Naive B cell (primary cell): ENCODE results near the gene EPB41L5. TPM values are rescaled to one million over a fixed set of nuclear protein-coding genes. Genes with fewer than 3 reads are reported as not detected.

Source experiments
- ATAC-seq, 2 donors: fragments of 150-1000 bp; cut with Tn5 transposase; 2 replicates each; pipeline ENCODE4 v1.10.0; 2021; ENCODE audit warnings: low read depth in 2 of 2, mild to moderate bottlenecking in 2 of 2, moderate library complexity in 2 of 2
- DNase-seq: peaks from one replicate; pipeline ENCODE4 v3.0.0; 2022
- H3K27ac Mint-ChIP-seq, 6 donors: one replicate each; pipeline ENCODE4 v1.8.0; 2020 to 2022; ENCODE audit warnings: mild to moderate bottlenecking in 6 of 6, mixed read lengths in 6 of 6, moderate library complexity in 5 of 6, inconsistent platforms in 2 of 6
- H3K27me3 Mint-ChIP-seq, 3 donors: one replicate each; pipeline ENCODE4 v1.8.0; 2021 to 2022; ENCODE audit warnings: mixed read lengths in 3 of 3, mild to moderate bottlenecking in 1 of 3
- H3K36me3 Mint-ChIP-seq, 2 donors: one replicate each; pipeline ENCODE4 v1.8.0; 2020 to 2022; ENCODE audit warnings: mixed read lengths in 2 of 2, inconsistent platforms in 1 of 2, mild to moderate bottlenecking in 1 of 2
- H3K4me1 Mint-ChIP-seq, 3 donors: one replicate each; pipeline ENCODE4 v1.8.0; 2020 to 2022; ENCODE audit warnings: mixed read lengths in 3 of 3, inconsistent platforms in 1 of 3, mild to moderate bottlenecking in 1 of 3, moderate library complexity in 1 of 3
- H3K4me3 Mint-ChIP-seq, 8 donors: one replicate each; pipeline ENCODE4 v1.8.0; 2020 to 2022; ENCODE audit warnings: mild to moderate bottlenecking in 8 of 8, mixed read lengths in 8 of 8, moderate library complexity in 8 of 8, inconsistent platforms in 2 of 8
- H3K9me3 Mint-ChIP-seq, 7 donors: one replicate each; pipeline ENCODE4 v1.8.0; 2020 to 2022; ENCODE audit warnings: mixed read lengths in 7 of 7, mild to moderate bottlenecking in 5 of 7, inconsistent platforms in 2 of 7, moderate library complexity in 1 of 7
- polyA plus RNA-seq, 6 donors: library from polyadenylated mRNA; unstranded; fragments of 300-500 nt; fragmentation: Illumina TruSeq; gene quantifications; one replicate each; pipeline ENCODE4 v1.2.3, GENCODE V29; 2021; ENCODE audit warnings: low read depth in 6 of 6

EPB41L5 gene
- polyA plus RNA-seq, 6 donors from 2014 or later, result 5.8 to 10.2 (median 7.8) TPM

DNA sequence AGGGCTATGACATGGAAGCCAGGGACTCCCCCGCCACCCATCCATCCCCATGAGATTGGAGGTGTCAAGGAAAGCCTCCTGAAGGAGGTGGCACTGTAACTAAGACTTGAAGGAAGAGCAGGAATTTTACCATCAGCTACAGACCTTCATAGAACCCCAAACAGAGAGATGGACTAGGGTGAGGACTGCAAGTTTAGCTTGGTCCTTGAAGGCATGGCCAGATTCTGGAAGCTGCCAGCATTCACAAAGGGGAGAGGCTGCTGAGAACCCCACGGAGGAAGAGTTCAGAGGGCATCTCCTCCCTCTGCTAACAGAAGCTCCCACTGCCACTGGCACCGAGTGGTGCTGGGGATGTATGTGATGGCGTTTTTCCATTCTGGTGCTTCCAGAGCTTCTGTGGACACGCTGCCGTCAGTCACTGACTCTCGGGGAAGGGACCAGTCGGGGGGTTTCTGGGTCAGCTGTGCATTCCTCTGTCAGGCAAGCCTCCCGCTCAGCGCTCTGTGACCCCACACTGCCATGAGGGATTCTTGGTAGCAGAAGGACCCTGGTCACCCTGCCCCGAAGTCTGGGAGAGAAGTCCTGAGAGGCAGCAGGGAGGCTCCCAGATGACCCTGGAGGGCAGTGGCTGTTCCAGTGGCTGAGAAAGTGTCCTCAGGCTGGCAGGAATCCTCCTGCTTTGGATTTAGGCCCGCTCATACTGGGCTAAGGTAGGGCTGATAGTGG lies 192.2 kb downstream of the EPB41L5 start:
- H3K4me1 Mint-ChIP-seq, result peaks cover 10 to 18% (median 11%) of the 10 kb centered on the region in 3 donors
- DNase-seq (no peak), ATAC-seq (no peak)
- H3K36me3 Mint-ChIP-seq, result peaks cover 0 to 3% of the 10 kb centered on the region in 2 donors
- H3K9me3 Mint-ChIP-seq, result no peaks in the 10 kb centered on the region
- peak overlapping the region in 3 of 6 donors; percentile 4 to 69 (median 56) for H3K27ac Mint-ChIP-seq
- H3K27me3 Mint-ChIP-seq, result no peaks in the 10 kb centered on the region
- no peak overlapping the region for H3K4me3 Mint-ChIP-seq

DNA sequence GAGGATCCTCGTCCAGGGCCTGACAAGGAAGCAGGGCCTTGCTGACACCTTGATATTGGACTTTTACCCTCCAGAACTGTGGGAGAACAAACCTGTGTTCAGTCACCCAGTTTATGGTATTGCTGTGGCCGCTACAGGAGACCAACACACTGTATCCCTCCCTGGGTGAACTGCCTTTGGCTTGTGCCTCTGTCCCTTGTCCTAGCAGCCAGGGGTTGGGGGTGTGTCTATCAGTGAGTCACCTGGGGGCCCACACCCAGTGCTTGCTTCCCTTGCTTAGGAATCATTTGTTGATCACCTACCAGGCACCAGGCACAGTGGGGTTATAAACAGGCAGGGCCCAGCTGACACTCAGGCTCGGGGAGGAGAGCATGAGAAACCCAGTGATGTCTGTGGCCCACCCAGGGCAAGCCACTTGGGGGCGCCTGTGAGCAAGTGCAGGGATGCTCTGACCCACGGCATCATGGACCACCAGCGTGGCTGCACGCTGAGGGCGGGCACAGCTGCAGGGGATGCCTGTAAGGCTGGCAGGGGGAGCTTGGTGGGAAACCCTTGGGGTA lies 193.2 kb downstream of the EPB41L5 start:
- DNase-seq, result no peak
- Mint-ChIP-seq H3K4me3 (no peak overlapping the region), H3K4me1 (peaks cover 10 to 23% (median 19%) of the 10 kb centered on the region in 3 donors), H3K36me3 (no peaks in the 10 kb centered on the region), H3K27me3 (no peaks in the 10 kb centered on the region), H3K27ac (no peak overlapping the region), H3K9me3 (no peaks in the 10 kb centered on the region)
- no peak for ATAC-seq

DNA sequence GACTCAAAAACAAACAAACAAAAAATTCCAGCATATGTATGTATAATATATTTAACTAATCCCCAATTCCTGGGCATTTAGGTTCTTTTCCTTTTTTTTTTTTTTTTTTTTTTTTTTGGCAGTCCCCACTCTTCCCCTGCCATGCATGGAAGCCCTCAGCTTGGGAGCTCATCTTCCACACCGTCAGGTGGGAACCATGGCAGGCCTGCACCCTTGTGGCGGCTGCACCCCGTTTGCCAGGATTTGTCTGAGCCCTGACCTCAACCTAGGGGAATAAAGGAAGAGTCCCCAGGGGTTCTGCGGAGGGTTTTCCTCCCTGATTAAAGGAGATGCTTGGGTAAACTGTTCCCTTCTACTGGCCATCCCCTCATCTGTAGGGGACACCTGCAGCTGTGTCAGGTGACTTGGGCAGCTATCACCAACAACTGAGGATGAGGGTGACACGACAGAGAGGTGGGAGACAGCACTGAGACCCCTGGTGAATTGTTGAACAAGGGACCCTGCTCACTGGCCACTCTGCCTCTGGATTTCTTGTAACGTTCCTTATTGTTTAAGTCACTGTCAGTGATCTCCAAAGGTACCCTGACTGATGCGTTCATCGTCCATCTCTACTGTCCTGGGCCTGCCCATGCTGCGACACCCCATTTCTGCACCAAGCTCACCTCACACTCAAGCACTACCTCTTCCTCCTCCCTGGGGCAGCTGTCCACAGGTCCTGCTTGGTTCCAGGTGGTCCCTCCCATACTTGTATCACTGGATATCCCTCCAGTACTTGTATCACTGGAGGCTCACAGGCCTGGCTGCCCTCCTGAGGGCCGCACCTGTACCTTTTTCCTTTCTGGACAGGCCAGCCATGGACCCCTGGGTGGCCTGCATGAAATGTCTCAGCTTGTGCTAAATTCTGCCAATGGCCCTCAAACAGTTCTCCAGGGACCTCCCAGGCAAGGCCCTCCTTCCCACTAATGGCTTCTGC lies 195.8 kb downstream of the EPB41L5 start:
- no peak for ATAC-seq
- no peak overlapping the region for H3K4me3 Mint-ChIP-seq
- no peaks in the 10 kb centered on the region for H3K27me3 Mint-ChIP-seq
- H3K27ac Mint-ChIP-seq, result peak overlapping the region in 1 of 6 donors; percentile 56
- DNase-seq, result no peak
- H3K9me3 Mint-ChIP-seq, result no peaks in the 10 kb centered on the region
- H3K36me3 Mint-ChIP-seq, result no peaks in the 10 kb centered on the region
- peaks cover 10 to 23% (median 19%) of the 10 kb centered on the region in 3 donors for H3K4me1 Mint-ChIP-seq

GRCh38 chr2:120209427-120210269 lies 196.8 kb downstream of the EPB41L5 start:
- no peak for DNase-seq
- Mint-ChIP-seq H3K27me3 (no peaks in the 10 kb centered on the region), H3K4me3 (no peak overlapping the region), H3K36me3 (no peaks in the 10 kb centered on the region), H3K27ac (peak overlapping the region in 3 of 6 donors; percentile 75 to 86 (median 78)), H3K9me3 (no peaks in the 10 kb centered on the region), H3K4me1 (peaks cover 8 to 23% (median 19%) of the 10 kb centered on the region in 3 donors)
- ATAC-seq, result no peak

DNA sequence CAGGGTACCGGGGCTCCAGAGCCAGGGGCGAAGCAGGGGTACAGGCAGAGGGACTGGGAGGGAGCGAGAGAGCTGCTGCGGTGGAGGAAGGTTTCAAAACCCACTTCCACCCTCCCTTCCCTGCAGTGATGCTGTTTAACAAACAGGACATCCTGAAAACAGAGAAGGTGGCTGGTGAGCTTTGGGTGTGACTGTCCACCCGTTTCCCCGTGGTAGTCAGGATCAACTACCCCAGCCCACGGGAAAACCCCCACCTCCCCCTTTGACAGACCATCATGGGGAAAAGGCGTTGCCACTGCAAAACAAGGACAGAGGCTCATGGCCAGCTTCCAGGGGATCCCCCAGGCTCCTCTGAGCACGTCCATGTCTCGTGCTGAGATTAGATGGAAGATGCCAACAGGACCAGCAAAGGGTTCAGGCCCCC lies 197.4 kb downstream of the EPB41L5 start:
- Mint-ChIP-seq H3K9me3 (no peaks in the 10 kb centered on the region), H3K27ac (peak overlapping the region in 3 of 6 donors; percentile 75 to 86 (median 78)), H3K4me1 (peaks cover 4 to 23% (median 19%) of the 10 kb centered on the region in 3 donors), H3K4me3 (no peak overlapping the region), H3K27me3 (no peaks in the 10 kb centered on the region), H3K36me3 (no peaks in the 10 kb centered on the region)
- ATAC-seq, result no peak
- DNase-seq, result no peak

- DNase-seq (no peak), ATAC-seq (no peak)
- Mint-ChIP-seq H3K9me3 (peaks cover 0 to 4% (median 0%) of the 10 kb centered on the region in 7 donors), H3K4me1 (peaks cover 42 to 47% (median 46%) of the 10 kb centered on the region in 3 donors), H3K4me3 (peak overlapping the region in 1 of 8 donors; percentile 21), H3K36me3 (peaks cover 14 to 25% of the 10 kb centered on the region in 2 donors), H3K27me3 (no peaks in the 10 kb centered on the region), H3K27ac (no peak overlapping the region)
These were observed 205.3 kb downstream of the EPB41L5 start for GRCh38 chr2:120218181-120218580.

GRCh38 chr2:120219291-120219690 lies 206.4 kb downstream of the EPB41L5 start:
- peaks cover 14 to 25% of the 10 kb centered on the region in 2 donors for H3K36me3 Mint-ChIP-seq
- H3K27me3 Mint-ChIP-seq, result no peaks in the 10 kb centered on the region
- ATAC-seq (no peak), DNase-seq (no peak)
- H3K4me3 Mint-ChIP-seq, result peak overlapping the region in 1 of 8 donors; percentile 24
- no peak overlapping the region for H3K27ac Mint-ChIP-seq
- peaks cover 49 to 55% (median 54%) of the 10 kb centered on the region in 3 donors for H3K4me1 Mint-ChIP-seq
- H3K9me3 Mint-ChIP-seq, result peaks cover 0 to 4% (median 0%) of the 10 kb centered on the region in 7 donors

DNA sequence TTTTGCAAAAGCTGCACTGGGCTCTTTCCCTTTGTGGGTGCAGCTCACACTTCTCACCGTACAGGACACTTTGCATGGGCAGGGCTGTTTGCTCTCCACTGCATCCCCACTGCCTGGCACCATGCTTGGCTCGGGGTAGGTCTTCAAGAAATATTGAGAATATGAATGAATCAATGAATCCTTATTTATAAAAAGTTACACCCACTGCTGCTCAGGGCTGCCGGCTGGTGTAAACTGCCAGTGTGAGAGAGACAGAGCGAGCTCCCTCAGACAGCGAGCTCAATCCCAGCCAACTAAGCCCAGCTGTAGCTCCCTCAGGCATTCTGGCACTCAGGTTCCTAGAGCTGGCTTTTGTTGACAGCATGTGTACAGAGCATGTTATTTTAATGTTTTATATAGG lies 206.9 kb downstream of the EPB41L5 start:
- peaks cover 54 to 59% (median 55%) of the 10 kb centered on the region in 3 donors for H3K4me1 Mint-ChIP-seq
- H3K27ac Mint-ChIP-seq, result peak overlapping the region in 1 of 6 donors; percentile 34
- peaks cover 0 to 4% (median 0%) of the 10 kb centered on the region in 7 donors for H3K9me3 Mint-ChIP-seq
- DNase-seq, result no peak
- H3K36me3 Mint-ChIP-seq, result peaks cover 14 to 25% of the 10 kb centered on the region in 2 donors
- no peak for ATAC-seq
- H3K27me3 Mint-ChIP-seq, result no peaks in the 10 kb centered on the region
- H3K4me3 Mint-ChIP-seq, result peak overlapping the region in 1 of 8 donors; percentile 91

DNA sequence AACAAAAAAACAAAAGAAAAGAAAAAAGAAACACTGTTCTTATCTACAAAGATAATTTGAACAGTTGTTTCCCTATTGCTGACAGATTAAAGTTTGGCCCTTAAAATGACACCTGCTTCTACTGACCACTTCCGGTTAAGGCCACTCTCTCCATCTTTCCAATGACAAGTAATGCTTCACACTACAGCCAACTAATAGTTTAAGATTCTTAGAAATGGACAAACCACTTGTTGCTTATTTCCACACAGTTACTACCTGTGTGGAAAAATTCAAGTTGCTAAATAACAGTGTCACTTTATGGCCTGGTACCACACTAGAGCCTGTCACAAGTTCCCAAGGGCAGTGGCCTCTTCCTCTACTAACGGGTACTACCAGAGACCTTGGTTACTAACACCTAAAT lies 207.9 kb downstream of the EPB41L5 start:
- no peaks in the 10 kb centered on the region for H3K27me3 Mint-ChIP-seq
- ATAC-seq, result no peak
- peak overlapping the region in 4 of 8 donors; percentile 40 to 91 (median 89) for H3K4me3 Mint-ChIP-seq
- H3K27ac Mint-ChIP-seq, result peak overlapping the region in 2 of 6 donors; percentile 39 to 56
- no peak for DNase-seq
- H3K4me1 Mint-ChIP-seq, result peaks cover 54 to 61% (median 55%) of the 10 kb centered on the region in 3 donors
- H3K9me3 Mint-ChIP-seq, result peaks cover 0 to 4% (median 0%) of the 10 kb centered on the region in 7 donors
- peaks cover 14 to 24% of the 10 kb centered on the region in 2 donors for H3K36me3 Mint-ChIP-seq

GRCh38 chr2:120221616-120222015 lies 208.7 kb downstream of the EPB41L5 start:
- Mint-ChIP-seq H3K27ac (peak overlapping the region in 3 of 6 donors; percentile 88 to 92 (median 91)), H3K36me3 (peaks cover 14 to 16% of the 10 kb centered on the region in 2 donors), H3K4me3 (peak overlapping the region; percentile 70 to 97 (median 89)), H3K4me1 (peaks cover 47 to 58% (median 55%) of the 10 kb centered on the region in 3 donors), H3K9me3 (peaks cover 0 to 2% (median 0%) of the 10 kb centered on the region in 7 donors), H3K27me3 (no peaks in the 10 kb centered on the region)
- no peak for DNase-seq
- ATAC-seq, result no peak

- Mint-ChIP-seq H3K36me3 (peaks cover 10 to 14% of the 10 kb centered on the region in 2 donors), H3K9me3 (peaks cover 0 to 1% (median 0%) of the 10 kb centered on the region in 7 donors), H3K27me3 (no peaks in the 10 kb centered on the region), H3K4me1 (peaks cover 47 to 60% (median 52%) of the 10 kb centered on the region in 3 donors), H3K27ac (peak overlapping the region; percentile 91 to 98 (median 96)), H3K4me3 (peak overlapping the region; percentile 70 to 97 (median 89))
- DNase-seq, result no peak
- no peak for ATAC-seq
These were observed 209.5 kb downstream of the EPB41L5 start for GRCh38 chr2:120222186-120223033.
